HUDEP-2 (cell line): ENCODE results near the gene NTN1.
"Not testable (repeated sequence)": the region's sequence is repeated elsewhere in the genome, so short reads cannot be mapped to it uniquely, and the experiment has no call there.

ENCODE experiments used
- DNase-seq, 76 experiments: peaks; one replicate each; lab custom pipeline; 2025; ENCODE audit not compliant: unreplicated experiment in 76 of 76; lab: John Stamatoyannopoulos, UW

The NTN1 gene

DNA sequence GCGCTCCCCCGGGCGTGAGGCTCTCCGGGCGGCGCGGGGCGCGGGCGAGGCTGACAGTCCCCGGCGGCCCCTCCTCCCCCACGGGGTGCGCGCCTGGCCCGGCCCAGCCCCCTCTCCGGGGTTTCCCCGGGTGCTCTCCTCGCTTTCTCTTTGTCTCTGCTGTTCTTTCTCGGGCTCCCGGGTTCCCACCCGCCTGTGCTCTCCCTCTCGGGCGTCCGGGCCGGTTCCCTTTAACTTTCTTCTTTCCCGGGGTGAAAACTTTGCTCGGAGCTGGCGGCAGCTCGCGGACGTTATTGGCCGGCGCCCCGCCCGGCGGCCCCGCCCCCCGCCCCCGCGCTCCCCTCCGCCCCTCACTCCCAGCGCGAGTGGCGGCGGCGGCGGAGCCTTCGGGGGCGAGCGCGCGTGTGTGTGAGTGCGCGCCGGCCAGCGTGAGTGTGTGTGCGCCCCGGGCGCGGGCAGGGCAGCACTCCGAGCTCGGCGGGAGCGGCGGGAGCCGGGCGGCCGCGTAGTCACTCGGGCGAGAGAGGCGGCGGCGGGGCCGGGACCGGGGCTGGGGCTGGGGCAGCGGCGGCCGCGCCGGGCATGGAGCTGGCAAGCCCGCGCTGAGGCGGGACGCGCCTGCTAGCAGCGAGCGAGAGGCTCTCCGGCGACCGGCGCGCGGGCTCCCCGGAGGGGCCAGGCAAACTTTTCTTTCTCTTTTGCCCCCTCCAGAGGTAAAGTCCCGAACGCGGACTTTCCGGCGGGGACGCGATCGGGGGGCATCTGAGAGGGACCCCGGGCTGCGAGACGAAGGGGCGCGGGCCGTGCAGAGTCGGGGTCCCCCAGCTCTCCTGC, at the start of gene NTN1:
Gene NTN1 (plus strand): TSS at position 353 of the 834 bp plus-strand sequence. CDS start 864 bp downstream, outside the sequence.
- DNase-seq = peak in 6 of 76 experiments; percentile 9 to 66 (median 33)

- no peak for DNase-seq
Measured at GRCh38 chr17:8975091-8975725, 46.1 kb upstream of the NTN1 start.

- no peak for DNase-seq
Measured at GRCh38 chr17:8976638-8977037, 44.7 kb upstream of the NTN1 start.

GRCh38 chr17:8979715-8980114, 41.6 kb upstream of the NTN1 start:
- DNase-seq = no peak

DNA sequence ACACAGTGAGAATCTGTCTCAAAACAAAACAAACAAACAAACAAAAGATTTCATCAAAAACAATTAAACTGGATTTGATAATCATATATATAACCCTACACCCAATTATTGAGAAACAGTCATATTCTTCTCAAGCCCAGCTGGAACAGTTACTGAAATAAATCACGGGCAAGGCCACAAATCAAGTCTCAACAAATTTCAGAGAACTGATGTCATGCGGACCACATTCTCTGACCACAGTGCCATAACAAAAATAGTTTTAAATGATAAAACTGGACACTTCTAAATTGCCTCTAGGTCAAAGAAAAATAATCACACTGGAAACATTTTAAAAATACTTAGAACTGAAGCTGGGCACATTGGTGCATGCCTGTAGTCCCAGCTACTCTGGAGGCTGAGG, 39.9 kb upstream of the NTN1 start:
- DNase-seq = no peak

GRCh38 chr17:8984225-8984624, 37.1 kb upstream of the NTN1 start:
- not testable (repeated sequence) for DNase-seq

DNA sequence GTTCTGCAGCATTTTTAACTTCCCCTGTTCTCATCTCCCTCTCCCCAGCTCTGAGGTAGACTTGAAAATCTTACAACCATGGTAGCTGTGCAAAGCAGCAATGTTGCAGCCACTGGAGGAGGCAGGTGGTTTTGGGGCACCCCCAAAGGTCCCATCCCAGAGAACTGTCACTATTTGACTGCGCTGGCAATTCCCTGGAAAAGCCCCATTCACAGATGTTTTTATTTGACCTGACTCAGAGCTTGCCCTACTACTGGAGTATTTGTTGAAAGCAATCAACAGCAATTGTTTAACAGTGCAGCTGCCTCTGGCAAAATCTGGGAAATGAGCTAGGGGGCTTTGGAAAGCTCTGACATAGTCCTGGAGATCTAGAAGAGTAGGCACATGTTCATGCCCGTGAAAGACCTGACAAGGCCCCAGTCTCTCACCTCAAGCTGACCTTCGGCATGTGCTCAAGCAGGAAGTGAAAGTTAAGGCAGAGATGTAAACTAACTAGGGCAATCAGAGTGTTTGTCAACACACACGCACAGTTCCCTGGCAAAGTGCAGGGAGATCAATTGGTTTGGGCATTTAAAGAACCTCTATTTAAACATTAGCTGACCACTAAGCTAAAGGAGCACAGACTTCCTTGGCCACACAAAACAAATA, 36.1 kb upstream of the NTN1 start:
- no peak for DNase-seq

GRCh38 chr17:8986295-8986694, 35.0 kb upstream of the NTN1 start:
- no peak for DNase-seq

DNA sequence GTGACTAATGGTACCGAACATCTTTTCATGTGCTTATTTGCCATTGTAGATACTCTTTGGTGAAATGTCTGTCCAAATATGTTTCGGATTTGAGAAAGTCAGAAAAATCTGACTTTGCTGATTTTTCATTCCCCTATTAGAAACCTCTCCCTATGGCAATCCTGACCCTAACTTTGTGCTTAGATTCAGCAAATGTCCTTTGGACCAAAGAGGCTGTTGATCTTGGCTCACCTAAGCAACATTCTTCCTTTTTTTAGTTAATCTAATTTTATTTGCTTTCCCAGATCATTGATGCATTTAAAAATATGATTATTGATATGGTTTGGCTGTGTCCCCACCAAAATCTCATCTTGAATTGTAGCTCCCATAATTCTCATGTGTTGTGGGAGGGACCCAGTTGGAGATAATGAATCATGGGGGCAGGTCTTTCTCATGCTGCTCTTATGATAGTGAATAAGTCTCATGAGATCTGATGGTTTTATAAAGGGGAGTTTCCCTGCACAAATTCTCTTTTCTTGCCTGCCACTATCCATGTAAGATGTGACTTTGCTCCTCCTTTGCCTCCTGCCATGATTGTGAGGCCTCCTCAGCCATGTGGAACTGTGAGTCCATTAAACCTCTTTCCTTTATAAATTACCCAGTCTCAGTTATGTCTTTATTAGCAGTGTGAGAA, 32.9 kb upstream of the NTN1 start:
- DNase-seq = not testable (repeated sequence)

GRCh38 chr17:8991514-8992285, 29.6 kb upstream of the NTN1 start:
- DNase-seq = peak in 47 of 76 experiments; percentile 2 to 72 (median 32)

DNA sequence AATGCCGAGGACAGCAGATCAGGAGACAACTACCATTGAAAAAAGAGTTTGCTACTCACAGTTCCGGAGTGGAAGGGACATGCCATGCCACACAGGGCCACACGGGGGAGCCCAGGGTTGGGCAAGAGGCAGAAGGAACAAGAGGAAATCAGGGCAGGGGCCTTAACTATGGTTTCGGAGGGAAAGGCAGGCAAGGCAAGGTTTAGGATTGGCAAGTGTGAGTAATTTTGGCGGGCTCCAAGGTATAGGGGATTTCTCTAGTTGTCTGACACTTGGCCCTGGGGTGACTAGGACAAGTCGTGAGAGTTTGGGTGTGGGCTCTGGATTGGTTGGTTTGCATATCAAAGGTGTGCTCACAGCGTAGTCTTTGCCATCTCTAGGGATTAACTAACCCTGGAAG, 27.0 kb upstream of the NTN1 start:
- peak in 23 of 76 experiments; percentile 1 to 37 (median 22) for DNase-seq

- no peak for DNase-seq
Measured at GRCh38 chr17:8995711-8996110, 25.6 kb upstream of the NTN1 start.

DNA sequence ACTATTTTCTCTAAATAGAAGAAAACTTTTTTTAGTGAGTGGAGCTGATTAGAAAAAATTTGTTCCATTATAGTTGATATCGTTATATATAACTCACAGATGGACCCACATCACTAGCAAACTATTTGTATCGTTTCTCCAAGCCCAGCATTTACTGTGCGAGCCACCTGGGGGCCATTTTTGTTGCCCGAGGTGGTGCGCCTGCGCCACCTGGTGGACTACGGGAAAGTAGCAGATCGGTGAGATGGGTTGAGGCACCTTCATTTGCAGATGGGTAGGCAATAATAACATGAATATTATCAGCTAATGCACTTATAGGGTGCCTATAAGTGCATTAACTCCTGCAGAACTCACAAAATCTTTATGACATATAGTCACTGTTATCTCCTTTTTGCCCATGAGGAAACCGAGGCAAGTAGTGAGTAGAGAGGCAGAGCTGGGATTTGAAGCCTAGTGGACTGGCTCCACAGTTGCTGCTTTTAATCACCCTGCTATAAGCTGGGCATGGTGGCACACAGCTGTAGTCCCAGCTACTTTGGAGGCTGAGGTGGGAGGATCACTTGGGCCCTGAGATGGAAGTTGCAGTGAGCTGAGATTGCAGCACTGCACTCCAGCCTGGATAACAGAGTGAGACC, 23.2 kb upstream of the NTN1 start:
- DNase-seq = peak in 53 of 76 experiments; percentile 4 to 76 (median 36)

DNA sequence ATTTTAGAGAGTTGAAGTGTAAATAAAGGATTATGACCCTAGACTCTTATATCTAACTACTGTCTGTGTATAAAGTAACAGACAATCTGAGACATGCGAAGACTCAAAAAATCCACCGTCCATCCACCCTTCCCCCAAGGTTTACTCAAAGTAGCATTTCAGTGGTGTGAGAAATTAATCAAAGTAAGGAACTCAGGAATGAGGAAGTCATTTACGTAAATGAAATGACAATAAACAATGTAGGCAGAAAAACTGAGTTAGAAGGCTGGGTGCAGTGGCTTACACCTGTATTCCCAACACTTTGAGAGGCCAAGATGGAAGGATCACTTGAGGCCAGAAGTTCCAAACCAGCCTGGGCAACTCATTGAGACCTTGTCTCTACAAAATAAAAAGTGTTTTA, 19.8 kb upstream of the NTN1 start:
- DNase-seq = no peak

GRCh38 chr17:9002227-9002605, 19.1 kb upstream of the NTN1 start:
- DNase-seq = no peak

DNA sequence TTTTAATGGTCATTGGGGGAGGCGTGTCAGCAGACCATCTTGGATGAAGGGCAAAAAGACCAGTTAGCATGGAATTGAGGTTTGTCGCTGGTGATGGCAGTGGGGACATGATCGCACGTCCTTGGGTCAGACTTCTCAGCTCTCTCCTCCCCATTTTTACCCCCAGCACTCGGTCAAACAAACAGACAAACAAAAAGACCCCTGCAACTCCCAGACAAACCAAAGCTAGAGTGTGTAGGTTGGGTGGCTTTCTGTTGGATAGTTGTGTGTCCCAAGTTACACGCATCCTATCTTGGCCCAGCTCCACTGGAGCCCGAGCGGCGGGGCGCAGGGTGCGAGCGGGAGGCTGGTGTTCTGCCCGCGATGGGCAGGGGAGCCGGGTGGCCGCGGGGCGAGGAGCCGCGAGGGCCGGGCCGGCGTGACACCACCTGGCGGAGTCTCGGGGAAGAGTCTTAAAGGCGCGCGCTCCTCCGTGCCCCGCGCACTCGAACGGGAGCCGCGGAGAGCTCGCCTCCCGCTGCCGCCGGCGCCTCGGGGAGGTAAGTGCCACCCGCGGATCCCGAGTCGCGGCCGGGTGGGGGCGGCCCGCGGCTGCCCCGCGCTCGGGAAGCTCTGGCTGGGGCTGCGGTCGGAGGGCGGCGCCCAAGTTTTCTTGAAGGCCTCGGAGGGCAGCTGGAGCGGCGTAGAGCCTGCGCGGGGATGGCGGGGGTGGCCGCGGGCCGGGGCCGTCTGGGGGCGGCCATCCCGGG, 18.5 kb upstream of the NTN1 start:
- DNase-seq = no peak

GRCh38 chr17:9003355-9004131, 17.8 kb upstream of the NTN1 start:
- no peak for DNase-seq
